Stimulated activated CD8-positive, alpha-beta memory T cell treated with anti-CD3 and anti-CD28 coated beads, Interleukin-7, amount 100 ng/mL, for 48 hours (primary cell): Measurements from ENCODE around the gene DLEC1.
"Not testable (repeated sequence)": the region's sequence is repeated elsewhere in the genome, so short reads cannot be mapped to it uniquely, and the experiment has no call there.

ENCODE experiments used
- DNase-seq, 2 donors: peaks; one replicate each; pipeline ENCODE4 v3.0.0-alpha.2; 2020; ENCODE audit warnings: low read depth in 1 of 2; ENCODE audit errors: extremely low read depth in 1 of 2

Gene DLEC1

DNA sequence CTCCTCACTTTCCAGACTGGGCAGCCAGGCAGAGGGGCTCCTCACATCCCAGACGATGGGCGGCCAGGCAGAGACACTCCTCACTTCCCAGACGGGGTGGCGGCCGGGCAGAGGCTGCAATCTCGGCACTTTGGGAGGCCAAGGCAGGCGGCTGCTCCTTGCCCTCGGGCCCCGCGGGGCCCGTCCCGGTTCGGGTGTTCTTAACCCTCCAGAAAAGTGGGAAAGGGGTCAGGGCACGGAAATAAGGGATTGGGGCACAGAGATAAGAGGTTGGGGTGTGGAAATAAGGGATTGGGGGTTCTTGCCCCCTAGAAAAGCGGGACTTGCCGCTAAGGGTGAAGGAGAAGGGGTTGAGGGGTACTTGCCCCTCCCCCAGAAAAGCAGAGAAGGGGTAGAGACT lies 43.3 kb downstream of the DLEC1 start:
- not testable (repeated sequence) for DNase-seq

DNA sequence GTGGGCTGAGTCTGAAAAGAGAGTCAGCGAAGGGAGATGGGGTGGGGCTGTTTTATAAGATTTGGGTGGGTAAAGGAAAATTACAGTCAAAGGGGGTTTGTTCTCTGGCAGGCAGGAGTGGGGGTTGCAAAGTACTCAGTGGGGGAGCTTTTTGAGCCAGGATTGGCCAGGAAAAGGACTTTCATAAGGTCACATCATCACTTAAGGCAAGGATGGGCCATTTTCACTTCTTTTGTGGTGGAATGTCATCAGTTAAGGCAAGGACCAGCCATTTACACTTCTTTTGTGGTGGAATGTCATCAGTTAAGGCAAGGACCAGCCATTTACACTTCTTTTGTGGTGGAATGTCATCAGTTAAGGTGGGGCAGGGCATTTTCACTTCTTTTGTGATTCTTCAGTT lies 44.2 kb downstream of the DLEC1 start:
- not testable (repeated sequence) for DNase-seq

DNA sequence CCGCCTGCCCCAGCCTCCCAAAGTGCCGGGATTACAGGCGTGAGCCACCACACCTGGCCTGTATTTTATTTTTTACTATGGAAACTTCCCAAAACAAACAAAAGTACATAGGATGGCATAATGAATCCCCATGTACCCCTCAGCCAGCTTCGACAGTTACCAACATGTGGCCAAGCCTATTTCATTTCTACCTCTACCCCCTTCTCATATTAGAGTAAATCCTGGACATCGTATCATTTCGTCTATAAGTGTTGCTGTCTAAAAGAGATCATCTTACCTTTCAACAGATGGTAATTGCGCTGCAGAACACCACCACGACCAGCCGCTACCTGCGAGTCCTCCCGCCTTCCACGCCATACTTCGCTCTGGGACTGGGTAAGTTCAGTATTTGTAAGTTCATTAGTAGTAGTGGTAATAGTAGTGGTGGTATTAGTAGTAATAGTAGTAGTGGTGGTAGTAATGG lies 44.9 kb downstream of the DLEC1 start:
- no peak for DNase-seq

DNA sequence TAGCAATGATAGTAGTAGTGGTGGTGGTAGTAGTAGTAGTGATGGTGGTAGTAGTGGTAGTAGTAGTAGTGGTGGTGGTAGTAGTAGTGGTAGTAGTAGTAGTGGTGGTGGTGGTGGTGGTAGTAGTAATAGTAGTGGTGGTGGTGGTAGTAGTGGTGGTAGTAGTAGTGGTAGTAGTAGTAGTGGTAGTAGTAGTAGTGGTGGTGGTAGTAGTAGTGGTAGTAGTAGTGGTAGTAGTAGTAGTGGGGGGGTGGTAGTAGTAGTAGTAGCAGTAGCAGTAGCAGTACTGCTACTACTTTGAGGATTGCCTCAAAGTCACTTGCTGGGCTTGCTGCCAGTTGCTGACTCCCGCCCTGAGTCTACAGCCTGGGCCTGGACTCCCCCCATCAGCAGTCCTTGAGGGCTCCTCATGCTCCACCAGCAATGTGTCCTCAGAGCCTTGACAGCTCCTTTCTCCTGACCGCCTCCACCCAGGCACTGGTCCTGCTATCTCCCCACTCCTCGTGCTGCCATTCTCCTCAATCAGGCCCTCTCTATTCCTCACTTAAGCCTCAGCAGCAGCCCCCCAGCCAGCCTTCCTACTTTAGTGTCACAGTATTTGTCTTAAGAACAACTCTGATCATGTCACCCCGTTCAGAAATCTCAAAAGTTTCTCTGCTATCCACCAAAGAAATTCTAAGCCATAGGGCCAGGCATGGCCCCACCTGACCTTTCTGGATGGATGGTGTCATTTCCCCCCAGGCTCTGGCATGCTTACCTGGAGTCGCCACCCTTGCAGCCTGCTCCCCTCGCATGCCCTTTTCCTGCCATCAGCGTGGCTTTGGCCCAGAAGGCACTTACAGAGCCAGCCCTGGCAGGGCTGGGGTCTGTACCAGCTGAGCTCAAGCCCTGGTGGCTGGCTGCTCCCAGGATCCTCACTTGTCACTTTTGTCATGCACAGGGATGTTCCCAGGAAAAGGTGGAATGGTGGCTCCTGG lies 45.6 kb downstream of the DLEC1 start:
- DNase-seq, result no peak

DNA sequence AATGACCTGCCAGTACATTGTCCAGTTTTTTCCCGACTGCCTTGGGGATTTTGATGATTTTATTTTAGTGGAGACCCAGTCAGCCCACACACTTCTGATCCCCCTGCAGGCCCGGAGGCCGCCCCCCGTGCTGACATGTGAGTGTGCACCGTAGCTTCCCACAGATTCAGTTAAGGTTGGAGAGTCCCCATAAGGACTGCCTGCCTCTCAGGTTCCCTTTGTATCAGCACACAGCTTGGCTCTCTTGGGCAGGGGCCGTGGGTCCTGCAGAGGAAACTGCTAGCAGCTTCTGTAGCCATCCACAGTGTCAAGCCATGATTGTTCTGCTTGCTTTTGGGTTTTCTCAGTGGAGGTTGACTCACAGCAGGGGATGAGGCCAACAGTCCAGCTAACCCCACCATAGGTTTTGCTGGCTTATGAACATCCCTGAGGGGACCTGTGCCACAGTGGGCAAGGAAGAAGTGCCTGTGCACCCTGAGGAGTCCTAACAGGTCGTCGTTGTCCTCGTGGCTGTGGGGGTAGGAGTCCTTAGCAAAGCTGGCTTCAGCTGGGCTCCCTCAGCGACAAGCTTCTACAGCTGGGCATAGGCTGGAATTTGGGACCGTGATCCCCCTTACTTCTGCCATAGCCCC lies 46.4 kb downstream of the DLEC1 start:
- DNase-seq, result no peak

DNA sequence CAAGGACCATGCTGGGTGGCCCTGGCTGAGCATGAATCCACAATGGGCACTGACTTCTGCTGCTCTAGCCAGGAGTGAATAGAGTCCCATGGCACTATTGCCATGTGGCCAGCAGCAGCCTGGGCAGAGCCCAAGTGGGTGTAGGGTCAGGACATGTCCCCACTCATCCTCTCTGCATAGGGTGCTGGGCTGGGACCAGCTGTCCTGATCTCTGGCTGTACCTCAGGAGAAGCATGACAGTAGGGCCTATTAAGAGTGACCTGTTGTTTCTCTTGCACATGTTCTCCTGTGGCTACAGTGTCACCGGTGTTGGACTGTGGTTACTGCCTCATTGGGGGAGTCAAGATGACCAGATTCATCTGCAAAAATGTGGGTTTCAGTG lies 46.9 kb downstream of the DLEC1 start:
- DNase-seq, result no peak

DNA sequence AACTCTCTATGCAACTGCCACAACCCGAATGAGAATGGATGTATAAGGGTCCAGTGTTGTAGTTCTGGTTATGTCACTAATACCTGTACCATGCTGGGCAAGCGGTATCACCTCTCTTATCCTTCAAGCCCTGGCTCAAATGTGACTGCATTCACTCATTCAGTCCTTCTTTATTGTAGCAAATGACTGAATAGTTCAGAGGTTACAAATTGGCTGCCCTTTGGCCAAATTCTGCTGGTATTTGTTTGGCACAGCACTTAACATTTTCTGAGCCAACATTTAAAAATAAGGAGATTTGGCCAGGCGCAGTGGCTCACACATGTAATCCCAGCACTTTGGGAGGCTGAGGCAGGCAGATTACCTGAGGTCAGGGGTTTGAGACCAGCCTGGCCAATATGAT lies 47.5 kb downstream of the DLEC1 start:
- no peak for DNase-seq

DNA sequence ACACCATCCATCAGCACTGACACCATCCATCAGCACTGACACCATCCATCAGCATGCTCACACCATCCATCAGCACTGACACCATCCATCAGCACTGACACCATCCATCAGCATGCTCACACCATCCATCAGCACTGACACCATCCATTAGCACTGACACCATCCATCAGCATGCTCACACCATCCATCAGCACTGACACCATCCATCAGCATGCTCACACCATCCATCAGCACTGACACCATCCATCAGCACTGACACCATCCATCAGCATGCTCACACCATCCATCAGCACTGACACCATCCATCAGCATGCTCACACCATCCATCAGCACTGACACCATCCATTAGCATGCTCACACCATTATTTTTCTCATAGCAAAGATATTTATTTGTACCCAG lies 48.3 kb downstream of the DLEC1 start:
- DNase-seq, result not testable (repeated sequence)

DNA sequence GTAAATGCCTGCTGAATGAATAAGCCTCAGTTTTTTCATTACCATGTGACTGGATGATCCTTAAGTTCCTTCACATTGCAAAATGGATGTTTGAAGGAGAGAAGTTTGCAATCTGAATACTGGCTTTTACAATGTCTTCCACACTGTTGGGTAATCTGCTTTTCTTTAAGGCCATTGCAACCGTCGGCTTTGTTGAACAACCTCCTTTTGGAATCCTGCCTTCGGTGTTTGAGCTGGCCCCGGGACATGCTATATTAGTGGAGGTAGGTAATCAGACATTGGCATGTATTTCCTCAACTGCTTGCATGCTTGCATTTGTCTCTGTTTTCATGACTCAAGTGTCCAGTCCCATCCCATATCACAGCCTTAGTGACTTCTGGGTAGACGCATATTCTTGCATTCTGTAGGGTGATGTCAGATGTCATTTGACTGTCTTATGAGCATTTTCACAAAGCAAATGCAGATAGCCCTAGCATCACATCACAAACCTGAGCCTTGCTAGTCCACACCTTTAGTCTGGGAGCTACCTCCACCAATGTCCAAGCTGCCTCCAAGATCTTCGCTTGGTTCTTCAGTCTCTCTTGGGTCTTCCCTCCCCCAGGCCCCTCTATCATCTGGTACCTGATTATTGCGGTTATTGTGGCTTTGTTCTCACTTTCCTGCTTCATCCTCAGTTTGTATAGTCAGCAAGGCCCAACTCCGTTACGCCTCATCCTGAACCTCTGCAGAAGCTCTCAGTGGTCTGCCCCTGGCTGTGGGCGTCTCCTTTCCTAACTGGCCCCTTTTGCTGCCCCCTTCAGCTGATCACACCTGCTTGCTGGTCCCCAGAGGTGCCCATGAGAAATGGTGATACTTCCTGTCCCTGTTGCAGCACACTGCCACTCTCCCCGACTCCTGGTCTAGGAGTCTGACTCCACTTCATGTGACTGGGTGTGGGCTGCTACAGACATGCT lies 49.4 kb downstream of the DLEC1 start:
- DNase-seq, result no peak

DNA sequence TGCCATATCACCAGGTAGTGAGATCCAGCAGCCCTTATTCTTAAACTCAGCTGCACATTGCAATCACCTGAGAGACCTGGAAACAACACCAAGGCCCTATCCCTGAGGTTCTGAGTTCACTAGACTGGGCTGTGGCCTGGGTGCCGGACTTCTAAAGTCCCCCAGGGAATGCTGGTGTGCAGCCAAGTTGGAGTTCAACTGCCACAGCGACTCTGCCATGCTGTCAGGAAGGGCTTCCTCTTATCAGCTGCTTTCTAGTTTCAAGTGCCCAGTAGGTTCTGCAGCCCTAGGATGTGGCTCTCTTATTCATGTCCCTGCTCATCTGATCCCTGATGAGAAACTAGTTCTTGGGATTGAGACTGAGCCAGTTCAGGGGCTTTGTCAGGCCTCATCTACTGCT lies 50.2 kb downstream of the DLEC1 start:
- DNase-seq, result no peak

DNA sequence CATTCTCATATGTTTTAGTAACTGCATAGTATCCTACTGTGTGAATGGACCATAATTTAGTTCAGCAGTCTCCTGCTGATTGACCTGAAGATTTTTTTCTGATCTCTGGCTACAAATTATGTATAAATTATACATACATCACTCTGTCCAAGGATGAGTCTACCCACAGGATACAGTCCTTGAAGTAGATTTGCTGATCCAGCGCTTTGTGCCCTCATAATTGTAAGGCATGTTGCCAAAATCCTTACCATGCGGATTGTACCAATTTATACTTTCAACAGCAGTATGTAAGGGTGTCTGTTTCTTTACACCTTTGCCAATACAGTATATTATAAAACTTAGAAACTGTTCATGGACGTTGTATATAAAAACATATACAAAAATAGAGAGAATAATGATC lies 51.4 kb downstream of the DLEC1 start:
- no peak for DNase-seq

DNA sequence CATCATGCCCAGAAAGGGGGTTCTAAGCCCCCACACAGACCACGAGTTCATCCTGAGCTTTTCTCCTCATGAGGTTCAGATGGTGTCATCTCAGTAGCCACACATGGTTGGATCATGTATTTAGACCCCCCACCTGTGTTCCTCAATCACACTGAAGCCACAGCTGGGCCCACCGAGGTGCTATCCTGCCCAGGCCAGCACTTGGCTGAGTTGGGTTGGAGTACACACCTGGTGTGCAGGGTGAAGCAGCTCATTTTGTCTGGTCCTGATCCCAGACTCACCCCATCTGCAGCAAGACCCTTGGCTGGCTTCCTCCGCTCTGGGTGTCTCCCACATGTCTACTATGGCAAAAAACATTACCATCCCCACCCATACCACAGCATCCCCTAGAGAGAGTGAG lies 56.0 kb downstream of the DLEC1 start:
- no peak for DNase-seq

DNA sequence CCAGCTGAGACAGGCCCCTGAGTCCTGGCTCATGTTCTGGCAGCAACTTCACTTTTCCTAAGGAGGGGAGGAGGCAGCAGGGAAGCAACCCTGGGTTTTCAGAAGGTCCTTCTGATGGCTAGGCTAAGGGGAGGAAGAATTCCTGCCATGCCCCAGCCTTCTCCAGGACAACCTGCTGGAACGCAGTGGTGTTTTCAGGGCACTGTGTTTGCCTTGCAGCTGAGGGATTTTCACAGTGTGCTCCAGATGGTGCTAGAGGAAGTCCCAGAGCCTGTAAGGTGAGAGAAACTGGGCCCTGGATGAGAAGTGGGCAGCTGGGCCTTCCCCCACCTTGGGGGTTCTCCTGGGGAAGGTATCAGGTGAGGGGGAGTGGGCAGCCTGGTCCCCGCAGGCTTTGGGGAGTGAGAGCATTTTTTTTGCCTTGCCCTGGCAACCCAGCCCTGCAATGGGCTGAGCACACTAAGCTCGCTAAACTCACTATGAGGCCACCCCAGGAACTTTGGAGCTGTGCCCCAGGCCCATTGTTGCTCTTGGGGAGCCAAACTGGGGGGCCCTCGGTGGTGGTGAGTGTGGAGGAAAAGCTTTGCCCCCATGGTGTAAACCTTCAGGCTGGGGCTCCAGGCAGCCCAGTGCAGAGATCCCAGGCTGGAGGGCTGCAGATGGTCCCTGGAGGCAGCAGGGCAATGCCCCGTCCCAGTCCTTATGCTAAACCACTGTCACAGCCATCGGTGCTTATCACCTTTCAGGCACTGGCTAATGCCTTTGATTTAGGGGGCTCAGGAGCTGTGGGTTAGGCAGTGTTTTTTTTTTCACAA lies 56.9 kb downstream of the DLEC1 start:
- DNase-seq, result no peak

DNA sequence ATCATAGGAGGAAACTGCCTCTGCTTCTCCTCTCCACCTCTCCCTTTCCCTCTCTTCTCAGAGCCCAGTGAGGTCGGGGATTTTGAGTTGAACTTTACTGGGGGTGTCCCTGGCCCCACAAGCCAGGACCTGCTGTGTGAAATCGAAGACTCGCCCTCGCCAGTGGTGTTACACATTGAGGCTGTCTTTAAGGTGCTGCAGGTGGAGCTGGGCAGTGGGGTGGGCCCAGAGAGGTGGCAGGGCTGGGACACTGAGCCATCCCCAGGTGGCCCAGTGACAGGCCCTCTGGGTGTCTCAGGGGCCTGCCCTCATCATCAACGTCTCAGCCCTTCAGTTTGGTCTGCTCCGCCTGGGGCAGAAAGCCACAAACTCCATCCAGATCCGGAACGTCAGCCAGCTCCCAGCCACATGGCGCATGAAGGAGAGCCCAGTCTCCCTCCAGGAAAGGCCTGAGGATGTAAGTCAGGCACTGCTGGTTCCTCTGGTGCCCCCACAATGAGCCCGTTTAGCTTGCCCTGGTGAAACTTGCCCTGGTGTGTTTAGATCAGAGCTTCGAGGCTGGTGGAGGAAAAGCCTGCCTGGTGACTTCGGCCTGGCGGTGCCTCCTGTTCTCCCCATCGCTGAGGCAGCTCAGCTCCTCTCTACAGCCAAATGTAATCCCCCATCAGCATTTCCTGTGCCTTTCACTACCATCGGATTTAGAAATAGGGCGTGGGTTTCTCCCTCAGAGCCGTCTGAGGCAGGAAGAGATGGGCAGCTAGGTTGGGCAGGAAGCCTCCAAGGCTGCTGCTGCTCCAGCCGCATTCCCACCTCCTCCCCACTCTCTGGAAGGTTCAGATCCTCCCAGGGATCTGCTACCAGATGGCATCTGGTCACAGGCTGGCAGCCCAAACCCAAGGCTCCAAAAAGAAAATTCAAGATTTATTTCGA lies 58.7 kb downstream of the DLEC1 start:
- no peak for DNase-seq

DNA sequence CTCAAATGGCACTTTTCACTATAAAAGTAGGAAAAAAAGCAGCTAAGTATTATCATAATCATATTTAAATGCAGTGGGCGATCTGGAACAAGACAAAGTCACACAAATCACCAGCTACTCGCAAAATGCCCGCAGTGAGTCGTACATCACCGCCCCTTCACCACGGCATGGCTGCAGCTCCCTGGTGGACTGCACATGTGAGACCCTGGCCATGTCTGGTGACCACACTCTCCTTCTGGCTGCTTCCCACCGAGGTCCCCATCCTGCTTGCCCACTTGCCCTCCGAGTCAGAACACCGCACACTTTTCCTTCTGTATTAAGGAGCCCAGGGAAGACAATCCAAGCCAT lies 59.3 kb downstream of the DLEC1 start:
- no peak for DNase-seq

DNA sequence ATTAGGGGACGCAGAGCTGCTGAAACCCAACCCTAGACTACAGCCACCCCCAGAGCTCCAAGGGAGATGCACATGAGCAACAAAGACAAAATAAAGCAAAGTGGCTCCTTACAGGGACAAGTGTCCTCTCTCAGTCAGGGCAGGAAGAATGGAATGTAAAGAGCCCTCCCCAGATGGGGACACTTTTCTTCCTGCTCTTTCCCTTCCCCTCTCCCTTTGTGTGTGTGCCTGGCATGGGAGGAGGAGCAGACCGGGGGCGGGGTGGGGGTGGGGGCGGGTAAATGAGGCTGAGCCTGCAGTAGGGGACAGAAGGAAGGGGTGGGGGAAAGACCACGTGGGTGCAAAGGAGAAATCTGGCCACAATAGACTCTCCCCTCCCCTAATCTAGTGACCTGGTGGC lies 60.5 kb downstream of the DLEC1 start:
- DNase-seq, result no peak

DNA sequence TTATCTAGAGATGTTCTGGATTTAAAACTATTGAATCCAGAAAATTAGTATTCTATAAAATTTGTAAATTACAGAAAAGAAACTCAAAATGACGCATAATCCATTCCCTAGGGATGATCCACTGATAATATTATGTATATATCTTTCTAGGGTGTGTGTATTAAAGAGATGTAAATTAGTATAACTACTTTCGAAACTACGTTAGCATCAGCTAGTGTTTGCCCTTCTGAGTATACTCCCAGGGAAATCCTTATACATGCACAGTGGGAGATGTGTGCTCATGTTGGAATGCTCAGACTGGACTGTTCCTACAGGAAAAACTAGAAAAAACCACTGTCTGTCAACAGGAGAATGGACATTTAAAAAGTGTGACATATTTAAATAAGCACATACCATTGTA lies 61.5 kb downstream of the DLEC1 start:
- DNase-seq, result no peak

DNA sequence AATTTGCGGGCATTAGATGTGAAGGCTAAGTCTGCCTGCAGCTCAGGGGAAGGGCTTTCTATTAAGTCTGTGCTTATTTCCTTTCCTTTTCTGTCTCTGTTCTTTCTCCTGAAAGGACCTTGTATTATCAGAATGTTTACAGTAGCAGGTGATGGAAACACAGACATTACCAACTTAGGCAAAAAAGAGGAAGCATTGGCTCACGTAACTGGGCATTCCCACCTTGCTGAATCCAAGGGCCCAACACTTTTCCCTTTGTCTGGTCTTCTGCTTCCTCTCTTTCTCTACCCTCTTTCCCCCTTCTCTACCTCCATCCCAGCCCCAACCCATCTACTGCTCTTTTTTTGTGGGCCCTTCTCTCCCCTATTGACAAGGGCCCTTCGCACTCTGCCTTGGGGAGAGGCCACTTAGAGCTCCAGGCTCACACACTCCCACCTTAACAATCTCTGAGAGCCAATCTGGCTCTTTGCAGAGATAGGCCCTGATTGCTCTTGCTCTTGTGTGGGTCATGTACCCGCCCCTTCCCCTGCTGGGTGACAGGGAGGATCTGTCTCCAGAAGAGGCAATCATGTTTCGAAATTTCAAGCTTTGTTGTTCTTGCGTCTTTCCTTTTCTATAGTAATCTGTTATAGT lies 62.9 kb downstream of the DLEC1 start:
- no peak for DNase-seq

DNA sequence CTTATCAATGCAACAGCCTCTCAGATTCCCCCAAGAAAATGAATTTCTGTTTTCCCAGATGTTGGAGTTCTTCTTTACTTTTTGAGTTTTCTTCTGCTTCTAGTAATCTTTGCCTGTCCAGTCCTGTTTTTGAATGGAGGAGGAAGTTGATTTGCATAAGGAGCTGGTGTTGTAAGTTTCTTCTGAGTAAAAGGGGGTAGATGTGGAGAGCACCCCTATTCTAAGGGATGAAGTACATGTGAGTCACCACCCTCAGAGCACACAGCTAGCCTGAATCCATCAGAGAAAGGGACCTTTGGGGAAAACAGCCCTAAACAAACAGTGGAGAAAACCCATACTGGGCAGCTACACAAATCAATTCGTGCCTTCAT lies 63.4 kb downstream of the DLEC1 start:
- no peak for DNase-seq
